Activated T-helper 1 cell treated with Interleukin-2 at 50 U/mL for 16 hours (primary cell): Measurements from ENCODE around the gene MMP24.

Experiments
- DNase-seq: peaks from one replicate; pipeline ENCODE4 v3.0.0-alpha.2; 2020; ENCODE audit warnings: low read depth

MMP24 gene

DNA sequence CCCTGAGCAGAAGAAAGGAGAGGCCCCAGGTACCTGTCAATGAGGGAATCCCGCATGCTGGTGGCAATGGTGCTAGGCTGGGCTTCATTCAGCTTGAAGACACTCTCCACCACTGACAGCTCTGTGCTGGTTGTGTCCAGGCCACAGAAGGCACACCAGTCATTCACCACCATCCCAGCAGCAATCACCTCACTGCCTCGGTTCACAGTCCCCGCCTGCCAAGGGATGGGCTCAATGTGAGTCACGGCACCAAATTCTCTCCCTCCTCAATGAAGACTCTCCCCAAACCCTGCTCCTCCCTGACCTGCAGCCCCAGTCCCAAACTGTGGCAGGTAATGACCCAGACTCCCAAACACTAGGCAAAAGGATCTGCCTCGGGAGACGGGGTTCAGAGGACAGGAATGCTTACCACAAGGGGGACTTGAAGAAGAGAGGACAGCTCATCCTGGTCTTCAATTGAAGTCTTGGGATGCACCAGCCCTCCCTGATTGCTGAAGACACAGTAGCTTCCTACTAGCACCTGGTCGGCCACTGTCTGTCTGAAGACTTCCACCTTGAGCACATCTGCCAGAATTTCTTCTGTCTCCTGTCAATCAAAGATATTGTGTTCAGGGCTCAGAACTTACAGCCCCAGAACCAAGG is 53.2 kb downstream of the MMP24 start:
- DNase-seq = no peak

DNA sequence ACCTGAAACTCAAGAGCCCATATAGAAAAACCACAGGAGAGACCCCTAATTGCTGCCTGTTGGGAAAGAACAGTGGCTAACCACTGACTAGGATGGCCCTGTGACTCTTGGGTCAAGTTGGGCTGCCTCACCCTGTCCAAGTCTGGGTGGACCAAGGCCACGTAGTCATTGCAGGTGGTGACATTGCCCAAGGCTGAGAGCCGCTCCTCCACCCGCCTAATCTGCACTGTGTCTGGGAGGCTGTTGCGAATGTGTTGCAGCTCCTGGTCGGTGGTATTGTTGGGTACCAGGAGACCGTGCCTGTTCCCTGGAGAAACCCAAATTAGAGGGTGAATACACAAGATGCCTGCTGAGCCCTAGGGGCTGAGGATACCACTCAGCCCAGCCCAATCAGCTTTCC is 54.0 kb downstream of the MMP24 start:
- no peak for DNase-seq

DNA sequence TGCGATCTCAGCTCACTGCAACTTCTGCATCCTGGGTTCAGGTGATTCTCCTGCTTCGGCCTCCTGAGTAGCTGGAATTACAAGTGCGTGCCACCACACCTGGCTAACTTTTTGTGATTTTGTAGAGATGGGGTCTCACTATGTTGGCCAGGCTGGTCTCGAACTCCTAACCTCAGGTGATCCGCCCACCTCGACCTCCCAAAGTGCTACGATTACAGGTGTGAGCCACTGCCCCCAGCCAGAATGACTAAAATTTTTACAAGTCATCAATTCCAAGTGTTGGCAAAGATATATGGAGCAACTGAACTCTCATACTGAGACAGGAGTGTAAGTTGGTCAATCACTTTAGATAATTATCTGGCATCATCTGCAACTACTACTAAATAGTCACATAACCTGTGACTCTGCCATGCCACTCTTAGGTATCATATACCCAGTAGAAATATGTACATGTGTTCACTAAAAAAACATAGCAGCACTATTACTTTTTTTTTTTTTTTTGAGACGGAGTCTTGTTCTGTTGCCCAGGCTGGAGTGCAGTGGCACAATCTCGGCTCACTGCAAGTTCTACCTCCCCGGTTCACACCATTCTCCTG is 55.1 kb downstream of the MMP24 start:
- no peak for DNase-seq

DNA sequence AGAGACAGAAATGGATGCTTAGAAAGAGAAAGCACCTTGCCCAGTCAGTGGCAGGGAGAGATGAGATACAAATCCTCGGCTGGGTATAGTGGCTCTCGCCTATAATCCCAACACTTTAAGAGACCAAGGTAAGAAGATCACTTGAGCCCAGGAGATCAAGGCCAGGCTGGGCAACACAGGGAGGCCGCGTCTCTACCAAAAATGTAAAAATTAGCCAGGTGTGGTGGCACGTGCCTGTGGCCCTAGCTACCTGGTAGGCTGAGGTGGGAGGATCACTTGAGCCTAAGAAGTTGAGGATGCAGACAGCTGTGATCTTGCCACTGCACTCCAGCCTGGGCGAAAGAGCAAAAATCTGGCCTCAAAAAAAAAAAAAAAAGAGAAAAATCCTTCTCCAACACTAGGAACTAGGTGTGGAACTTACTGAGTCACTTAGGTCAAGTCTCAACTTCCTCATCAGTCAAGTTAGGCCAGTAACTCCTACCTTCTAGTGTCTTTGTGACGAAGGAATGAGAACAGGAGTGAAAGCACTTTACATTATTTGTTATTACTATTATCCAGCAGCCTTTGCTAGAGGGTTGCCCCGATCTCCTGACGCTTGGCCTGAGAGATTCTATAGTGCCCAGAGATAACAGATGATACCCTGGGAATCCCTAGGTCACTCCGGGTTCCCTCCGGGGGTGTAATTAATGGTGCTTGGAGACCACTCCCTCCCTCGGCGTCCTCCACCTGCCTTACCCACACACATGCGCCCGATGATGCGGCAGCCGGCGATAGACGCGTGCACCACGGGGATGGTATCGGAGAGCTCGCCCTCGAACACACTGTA is 57.2 kb downstream of the MMP24 start:
- DNase-seq = no peak

DNA sequence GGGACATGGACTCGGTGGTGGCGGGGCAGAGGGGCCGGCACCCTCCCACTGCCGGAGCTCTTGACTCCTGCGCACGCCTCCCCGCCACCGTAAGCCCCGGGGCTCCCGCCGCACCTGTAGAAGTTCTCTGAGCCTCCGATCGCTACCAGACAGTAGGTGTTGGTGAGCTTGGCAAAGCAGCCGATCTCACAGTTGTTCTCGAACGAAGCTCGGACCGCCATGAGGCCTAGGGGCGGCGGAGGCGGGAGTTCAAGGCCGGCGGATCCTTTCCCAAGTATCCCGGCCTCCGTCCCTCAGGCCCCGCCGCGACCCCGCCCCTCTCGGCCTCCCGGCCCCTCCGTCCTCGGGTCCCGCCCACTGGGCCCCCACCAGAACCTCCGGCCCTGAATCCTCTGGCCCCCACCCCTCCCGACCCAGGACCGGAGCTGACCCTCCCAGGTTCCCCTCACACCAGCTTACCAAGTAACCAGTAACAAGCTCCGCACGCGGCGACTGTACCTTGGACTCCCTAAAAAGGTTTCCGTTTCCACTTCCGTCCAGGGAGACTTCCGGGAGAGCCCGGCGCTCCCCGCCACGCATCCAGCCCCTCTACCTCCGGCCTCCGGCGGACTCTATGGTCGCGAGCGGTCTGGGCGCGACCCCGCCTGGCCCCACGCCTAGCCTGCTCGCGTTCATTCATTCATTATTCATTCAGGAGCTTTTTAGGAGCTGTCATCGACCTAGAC is 57.9 kb downstream of the MMP24 start, which contains the start of gene EIF6:
Gene EIF6 (minus strand): TSS at position 506 of the 725 bp plus-strand sequence. CDS start 285 bp downstream, at position 221.
- DNase-seq = peak; percentile 53

DNA sequence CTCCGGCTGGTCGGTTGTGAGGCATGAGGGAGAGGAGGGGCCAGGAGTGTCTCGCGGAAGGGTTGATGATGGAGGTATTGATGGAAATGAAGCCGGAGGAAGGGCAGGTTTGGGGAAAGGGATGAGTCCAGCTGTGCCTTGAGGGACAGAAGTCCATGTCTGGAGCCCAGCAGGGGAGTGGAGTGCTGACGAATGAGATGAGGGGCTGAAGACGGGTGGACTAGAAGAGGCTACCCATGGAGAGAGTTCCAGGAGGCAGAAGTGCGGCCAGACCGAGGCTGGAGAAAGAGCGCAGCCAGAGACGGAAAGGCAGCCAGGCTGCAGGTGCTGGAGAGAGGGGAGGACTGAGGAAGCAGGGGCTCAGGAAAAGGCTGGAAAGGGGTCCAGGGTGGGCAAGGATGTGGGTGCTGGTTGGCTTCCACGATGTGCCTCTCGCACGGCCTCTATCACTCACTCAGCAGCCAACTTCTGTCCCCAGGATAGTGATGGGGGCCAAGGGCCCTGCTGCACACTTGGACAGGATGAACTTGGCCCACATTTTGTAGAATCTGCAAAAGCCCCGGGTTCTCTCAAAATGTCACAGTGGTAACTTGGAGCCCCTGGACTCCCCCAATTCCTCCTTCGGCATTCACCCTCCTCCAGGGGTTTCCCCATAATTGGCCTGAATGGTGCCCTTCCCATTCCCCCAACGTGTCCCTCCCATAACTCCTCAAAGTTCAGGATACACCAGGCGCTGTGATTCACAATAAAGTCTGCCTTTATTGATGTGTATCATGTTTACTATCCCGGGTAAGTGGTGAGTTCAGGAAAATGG is 58.7 kb downstream of the MMP24 start:
- DNase-seq = no peak

DNA sequence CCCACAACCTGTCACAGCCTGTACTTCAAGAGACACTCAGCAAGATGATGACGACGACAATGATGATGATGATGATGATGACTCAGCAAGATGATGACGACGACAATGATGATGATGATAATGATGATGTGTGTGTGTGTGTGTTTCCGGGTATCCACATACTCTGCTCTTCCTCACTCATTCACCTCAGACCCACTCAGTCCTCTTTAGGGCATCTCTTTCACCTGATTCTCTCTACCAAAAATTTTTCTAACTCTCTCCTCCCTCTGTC is 59.3 kb downstream of the MMP24 start:
- DNase-seq = no peak

DNA sequence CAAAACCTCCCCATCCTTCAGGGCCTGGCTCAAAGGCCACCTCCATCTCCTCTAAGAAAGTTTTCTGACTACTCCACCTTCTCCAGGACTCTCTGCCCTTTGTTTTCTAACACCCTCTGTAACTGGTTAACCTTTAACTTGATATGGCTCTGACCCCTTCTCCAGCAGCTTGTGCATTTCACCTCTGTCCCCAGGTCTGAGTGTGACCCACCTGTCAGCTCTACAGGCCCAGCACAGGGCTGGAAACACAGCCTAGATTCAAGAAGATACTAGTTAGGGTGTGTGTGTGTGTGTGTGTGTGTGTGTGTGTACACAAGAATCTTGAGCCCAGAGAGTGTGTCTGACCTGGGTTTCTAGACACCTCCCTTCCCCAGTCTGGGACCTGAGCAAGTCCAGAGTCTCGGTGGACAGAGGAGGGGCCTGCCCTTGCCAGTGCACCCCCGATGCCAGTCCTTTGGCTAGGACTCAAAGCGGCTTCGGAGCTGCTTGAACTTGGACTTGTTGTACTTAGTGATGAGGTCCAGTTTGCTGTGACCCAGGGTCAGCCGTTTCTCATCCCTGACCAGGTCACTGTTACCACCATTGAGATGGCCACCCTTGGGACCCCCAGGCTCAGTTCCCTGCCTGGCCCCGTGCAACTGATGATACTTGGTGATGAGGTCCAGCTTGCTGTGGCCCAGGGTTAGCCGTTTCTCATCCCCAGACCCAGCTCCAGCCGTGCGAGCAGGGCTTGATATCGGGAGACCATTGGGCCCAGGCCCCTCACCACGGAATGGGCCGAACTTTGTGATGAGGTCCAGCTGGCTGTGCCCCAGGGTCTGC is 59.8 kb downstream of the MMP24 start:
- DNase-seq = no peak

DNA sequence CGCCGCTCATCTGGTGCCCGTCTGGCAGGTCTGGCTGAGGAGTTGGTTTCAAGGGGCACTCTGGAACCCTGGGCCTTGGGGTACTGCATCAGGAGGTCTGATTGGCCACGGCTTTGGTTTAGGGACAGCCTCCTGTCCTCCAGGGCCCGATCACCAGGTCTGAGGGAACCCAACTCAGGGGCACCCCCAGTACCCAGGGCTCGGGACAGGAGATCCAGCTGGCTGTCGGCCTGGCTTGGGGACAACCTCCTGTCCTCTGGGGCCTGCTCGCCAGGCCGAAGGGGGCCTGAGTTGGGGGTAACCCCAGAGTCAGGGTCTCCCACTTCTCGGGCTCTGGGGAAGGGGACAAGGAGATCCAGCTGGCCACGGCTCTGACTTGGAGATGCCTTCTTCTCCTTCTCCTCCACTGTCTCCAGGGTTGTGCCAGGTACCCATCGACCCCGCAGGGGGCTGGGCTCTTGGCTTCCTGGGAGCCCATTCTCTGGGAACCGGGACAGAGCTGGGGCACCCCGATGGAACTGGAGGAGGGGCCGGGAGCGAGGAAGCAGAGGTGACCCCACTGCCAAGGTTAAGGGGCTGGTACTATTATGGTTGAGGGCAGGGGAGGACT is 60.5 kb downstream of the MMP24 start:
- DNase-seq = no peak

DNA sequence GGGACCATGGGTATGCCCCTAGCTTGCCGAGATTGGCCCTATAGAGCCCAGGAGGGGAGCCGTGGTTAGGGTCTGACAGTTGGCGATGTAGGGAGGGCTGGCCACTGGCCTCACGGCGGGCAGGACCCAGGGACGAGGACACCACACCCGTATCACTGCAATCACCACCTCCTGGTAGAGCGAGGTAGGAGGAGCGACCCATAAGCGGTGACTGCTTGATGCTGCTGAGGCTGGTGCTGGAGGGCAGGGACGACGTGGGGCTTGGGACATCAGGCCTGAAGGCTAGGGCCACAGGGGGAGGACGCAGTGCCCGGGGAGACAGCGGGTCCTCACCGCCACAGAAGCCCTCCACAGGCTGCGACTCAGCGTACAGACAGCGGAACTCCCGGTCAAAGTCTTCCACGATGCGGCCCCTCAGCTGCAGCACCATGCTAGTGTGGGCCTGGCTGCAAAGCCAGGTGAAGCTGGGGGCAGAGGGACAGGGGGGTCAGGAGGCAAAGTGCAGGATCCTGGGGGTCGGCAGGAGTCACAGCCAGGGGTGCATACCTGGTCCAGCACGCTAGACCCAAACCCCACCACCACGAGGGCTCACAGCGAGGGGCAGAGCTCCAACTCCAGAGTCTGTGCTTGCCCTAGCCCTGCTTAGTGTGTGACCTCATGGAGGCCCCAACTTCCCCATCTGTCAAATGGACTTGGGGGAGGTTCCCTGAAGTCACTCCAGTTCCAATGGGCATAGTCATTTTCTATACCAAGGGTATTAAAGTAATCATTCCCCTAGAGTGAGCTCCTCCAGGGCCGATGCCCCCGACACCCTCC is 61.2 kb downstream of the MMP24 start:
- no peak for DNase-seq

DNA sequence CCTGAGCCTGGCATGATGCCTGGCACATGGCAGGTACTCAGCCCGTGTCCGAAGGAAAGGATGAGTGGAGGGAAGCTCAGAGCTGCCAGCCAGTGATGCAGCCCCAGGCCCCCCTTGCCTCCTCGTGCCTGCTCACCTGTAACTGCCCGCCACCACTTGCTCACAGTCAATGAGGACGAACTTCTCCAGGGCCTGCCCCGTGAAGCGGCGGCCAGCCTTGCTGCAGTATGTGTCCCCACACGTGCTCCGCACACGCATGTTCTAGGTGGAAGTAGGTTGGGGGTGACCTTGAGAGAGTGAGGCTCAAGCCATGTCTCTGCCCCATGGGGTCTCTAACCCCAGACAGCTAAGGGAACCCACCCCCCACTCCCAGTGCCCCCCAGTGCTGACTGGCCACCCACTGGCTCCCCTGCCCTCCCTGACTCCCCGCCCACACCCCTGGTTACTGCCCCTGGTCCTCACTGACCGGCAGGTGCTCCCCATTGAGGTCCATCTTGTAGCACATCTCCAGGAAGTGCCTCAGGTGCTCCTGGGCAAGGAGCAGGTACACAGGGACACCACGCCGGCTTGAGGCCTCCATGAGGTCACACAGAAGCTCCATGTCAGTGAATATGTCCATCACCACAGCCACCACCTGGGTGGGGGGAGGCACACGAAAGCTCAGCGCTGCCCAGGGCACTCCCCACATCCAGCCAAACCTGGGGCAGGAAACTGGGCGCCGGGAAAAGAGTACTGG is 62.0 kb downstream of the MMP24 start:
- no peak for DNase-seq

DNA sequence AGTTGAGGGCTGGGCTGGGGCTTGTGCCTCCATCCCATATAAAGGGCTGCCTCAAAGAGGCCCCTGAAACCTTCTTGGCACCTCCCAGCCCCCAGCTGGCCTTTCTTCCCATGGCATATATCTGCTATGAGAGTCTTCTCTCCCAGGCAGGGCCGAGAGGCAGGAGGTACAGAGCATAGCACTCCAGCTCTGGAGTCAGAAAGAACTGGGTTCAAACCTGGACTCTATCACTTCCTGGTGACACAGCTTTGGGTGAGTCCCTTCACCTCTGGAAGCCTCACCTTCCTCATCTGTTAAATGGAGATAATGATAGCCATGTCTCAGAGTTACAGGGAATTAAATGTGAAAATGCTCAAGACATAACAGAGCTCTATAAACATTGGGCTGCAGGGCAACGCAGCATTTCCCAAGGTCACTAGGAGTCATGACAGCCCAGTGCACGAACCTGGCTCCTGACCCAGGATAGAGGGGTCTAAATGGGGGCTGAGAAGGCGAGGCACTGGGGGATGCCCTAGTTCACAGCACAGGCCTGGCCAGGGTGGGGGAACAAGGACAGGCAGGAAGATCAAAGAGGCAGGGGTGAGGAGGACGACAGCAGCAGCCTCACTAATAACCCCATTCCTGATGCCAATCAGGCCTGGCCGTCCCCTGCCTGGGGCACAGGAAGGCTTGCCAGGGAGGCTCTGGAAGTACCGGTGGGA is 63.8 kb downstream of the MMP24 start:
- no peak for DNase-seq

DNA sequence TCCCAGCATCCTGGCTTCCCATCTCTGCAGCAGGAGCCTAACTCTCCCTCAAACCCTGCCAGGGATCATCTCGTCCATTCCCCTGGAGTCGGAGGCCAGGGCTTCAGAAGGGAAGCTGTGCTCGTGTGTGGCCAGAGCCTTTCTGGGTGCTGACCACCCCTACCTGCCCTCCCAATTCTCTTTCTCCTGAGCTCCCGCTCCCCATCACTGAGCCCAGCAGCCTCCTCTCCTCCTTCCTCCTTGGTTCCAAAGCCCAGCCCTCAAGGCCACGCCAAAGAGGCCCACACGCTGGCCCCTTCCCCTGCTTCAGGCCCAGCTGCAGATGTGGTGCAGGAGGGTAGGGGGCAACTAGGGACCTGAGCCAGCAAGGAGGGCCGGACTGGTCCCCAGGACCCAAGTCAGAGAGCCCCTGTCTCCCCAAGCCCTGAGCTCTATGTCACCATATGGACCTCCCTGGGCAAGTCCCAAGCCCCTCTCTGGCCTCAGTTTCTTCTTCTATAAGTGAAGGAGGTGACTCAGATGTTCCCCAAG is 64.5 kb downstream of the MMP24 start:
- DNase-seq = no peak

DNA sequence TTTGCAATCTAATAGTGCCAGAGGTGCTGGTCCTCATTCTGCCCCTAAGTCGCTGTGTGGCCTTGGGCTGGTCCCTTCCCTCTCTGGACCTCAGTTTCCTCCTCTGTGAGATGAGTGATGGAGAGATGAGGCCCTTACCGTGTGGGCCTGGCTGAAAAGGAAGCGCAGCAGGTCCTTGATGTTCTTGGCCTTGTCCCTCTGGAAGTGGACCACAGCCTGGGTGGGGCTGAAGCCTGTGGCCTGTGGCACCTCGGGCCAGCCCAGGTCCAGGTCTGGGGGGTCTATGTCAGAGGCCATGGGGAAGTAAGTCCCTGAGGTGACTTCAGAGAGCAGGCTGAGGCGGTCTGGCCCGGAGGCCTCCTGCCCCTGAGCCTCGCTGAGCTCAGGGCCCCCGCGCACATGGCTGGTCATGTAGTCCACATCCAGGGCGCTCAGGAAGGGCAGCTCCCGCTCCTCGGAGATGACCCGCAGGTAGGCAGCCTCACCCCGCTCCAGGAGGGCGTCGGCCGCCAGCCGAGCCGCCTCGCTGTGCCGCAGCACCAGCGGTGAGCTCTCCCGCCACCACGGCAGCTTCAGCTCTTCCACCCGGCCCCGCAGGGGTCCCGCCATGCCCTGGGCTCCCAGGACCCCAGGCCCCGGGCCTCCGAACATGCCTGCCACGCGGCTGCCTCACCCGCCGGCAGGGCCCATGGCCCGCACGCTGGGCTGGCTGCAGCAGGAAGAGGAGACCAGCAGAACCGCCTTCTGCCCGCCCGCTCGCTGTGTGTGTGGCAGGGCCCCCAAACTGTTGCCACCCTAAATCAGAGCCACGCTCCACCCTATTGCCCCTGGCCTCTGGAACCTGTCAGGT is 65.4 kb downstream of the MMP24 start, which contains the start of gene FAM83C:
Gene FAM83C (minus strand): TSS at position 772 of the 850 bp plus-strand sequence. CDS start 121 bp downstream, at position 651.
- DNase-seq = no peak

DNA sequence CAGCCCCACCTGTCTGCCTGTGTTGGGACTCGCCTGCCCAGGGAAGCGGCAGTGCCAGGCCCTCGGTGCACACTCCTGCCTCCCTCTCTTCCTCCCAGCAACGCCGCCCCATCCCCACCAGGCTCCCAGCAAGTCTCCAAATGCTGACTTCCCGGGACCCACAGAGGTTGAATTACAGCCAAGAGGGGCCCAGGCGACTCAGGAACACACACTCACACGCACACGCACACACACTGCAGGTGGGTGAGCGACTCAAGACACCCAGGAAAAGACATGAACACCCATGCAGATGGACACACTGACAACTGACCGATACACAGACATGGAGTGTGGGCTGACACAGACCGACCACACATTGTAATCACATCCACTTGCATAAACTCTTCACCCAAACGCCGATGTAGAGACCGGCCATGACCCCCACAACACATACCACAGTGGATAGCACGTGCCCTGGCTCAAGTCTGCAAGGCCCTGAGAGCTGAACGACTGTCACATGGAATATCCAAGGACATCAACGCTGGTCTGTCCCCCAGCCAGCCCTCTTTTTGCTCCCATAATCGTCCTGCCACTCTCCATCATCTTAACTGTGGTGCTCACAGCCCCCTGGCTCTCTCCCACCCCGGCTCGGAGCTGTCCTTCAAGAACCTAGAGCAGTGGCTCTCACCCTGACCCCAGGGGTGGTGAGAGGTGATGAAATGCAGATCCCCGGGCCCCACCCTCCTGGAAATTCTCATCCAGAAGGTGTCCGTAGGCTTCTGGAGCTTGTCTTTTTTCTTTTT is 66.2 kb downstream of the MMP24 start:
- DNase-seq = no peak
